Hematopoietic multipotent progenitor cell (in vitro differentiated cells): ENCODE measurements around the gene CADM1. TPM values are rescaled to one million over a fixed set of nuclear protein-coding genes. Genes with fewer than 3 reads are reported as not detected.

Source experiments
- DNase-seq, 3 donors: peaks; one replicate each; pipeline ENCODE4 v3.0.0-alpha.2; 2011 to 2015; ENCODE audit warnings: low read depth in 2 of 3, low spot score in 2 of 3
- total RNA-seq: library from RNA; depleted of rRNA; stranded (reverse); fragments of >200 nt; gene quantifications from one replicate; pipeline ENCODE4 v1.2.3, GENCODE V29; 2012

CADM1 gene
- total RNA-seq, 1 donor, result under 0.01 TPM

DNA sequence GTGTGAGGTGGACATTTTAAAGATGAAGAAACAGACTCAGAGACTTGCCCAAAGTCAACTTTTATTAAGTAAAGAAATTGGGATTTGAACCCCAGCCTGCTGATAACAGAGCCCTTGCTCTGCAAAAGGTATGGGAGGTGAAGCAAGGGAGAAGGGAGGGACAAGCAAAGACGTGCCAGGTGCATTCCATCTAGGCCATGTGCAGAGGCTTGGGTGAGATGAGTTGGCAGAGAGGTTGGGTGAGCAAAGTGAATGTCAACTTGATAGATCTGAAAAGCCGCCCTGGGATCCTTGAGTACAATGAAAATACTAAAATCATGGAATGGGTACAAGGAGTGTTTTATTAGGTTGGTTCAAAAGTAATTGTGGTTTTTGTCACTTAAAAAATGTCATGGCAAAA lies 341.3 kb downstream of the CADM1 start:
- DNase-seq, result no peak

DNA sequence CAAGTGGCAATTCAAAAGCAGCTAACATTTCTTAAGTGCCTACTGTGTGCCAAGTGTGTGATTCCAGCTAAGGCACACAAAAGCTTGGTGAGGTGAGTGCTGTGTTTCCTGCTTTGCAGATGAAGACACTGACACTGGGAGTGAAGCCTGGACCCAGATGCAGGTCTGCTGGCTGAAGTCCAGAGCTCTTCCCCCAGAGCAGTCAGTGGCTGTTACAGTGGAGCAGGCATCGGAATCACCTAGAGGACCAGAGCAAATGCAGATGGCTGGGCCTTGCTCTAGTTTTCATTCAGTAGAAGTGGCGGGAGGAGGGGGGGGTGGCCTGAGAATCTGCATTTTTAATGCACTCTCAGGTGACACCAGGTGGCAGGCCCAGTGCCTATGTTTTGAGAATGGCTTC lies 342.3 kb downstream of the CADM1 start:
- no peak for DNase-seq

DNA sequence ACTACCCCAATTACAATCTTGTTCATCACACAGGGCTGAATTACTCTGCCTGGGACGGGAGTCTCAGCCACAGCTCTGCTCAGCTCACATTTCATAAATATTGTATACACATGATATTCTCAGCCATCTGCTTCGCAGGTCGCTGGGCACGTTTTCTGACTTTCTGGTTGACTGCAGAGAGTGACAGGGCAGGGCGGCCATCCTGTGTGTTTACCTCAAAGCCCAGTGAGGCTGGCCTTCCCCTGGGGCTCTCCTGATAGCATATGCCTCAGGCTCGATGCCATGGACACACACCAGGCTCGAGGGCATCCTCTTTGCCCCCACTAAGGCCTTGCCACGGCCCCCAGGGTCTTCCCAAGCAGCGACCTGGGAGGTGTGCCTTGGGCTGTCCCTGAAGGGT lies 345.0 kb downstream of the CADM1 start:
- DNase-seq, result no peak

DNA sequence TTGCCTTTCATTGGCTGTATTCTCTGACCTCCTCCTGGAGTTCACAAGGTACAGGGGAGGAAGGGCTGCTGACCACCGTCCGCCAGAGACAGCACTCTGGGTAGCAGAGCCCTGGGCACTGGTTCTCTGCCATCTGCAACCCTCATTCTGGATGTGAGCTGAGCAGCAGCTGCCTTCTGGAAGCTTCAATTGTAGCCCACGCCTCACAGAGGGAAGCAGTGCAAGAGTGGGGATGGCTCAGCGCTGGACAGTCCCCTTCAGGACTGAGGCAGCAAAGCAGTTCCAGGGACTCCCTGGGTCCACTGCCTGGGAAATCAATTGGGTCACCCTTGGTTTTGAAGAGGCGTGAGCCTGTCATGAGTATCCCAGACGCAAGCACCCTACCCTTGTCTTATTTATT lies 346.2 kb downstream of the CADM1 start:
- DNase-seq, result no peak

DNA sequence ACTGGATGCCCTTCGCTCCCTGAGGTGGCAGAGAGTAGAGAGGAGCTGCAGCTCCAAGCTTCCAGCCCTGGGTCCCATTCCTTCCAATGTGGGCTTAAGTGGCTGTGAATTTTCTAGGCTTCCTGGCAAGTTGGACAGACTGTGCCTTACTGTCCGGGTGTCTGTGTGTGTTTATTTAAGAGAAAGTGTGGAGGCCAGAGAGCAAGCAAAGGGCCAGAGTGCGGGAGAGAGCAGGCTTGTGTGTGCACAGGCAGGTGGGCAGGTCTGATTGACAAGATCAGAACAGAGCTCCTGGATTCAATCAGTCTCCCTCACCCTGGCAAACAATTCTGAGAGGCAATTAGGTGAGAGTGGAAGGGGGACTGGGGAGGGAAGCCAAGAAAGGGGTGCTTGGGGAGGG lies 347.0 kb downstream of the CADM1 start:
- DNase-seq, result no peak

DNA sequence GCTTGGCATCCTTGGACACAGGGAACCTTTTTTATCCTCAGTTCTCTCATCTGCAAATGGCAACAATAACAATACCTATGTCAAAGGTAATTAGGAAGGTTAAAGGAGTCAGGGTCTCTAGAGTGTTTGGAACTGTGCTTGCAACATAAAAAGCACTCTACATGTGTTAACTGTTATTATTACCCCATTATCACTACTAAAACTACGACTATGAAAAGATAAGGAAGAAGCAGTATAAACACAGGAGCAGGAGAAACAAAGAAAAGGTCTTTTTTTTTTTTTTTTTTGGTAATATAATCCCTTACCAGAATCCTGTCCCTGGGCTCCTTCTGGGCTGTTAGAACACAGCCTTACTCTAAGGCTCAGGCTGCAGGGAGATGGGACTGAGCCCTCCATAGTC lies 348.2 kb downstream of the CADM1 start:
- no peak for DNase-seq

DNA sequence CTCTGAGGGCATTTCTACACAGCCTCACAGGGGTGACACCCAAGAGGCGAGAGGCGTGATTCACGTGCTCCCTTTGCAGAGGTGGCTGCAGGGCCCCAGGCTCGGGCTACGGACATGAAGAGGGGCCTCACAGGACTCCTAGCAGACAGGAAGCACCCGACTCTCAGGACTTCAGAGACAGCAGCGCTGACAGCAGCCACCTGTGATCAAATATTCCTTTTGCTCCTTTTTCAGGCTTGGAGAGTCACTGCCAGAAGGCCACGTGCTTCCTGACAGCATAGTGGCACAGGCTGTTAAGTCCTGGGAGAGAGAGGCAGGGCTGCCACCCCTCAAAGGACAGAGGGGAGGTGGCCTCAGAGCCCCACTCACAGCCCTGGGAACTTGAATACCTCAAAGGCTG lies 348.9 kb downstream of the CADM1 start:
- DNase-seq, result no peak

DNA sequence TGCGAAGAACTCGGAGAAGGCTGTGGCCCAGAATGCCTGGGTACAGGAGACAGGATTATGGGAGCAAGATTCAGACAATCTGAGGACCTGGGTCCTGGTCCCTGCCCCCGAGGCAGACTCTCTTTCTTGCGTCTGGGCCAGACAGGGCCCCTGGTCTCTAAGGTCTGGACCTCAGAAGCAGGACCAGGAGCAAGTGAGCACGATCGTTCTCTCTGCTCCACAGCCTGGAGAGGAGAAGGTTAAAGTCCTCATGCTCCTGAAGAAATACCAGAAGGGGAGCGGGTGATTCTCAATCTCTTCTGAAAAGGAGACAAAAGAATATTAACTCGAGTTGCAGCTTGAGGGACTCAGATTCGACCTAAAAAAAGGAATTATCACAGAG lies 349.9 kb downstream of the CADM1 start:
- DNase-seq, result no peak

DNA sequence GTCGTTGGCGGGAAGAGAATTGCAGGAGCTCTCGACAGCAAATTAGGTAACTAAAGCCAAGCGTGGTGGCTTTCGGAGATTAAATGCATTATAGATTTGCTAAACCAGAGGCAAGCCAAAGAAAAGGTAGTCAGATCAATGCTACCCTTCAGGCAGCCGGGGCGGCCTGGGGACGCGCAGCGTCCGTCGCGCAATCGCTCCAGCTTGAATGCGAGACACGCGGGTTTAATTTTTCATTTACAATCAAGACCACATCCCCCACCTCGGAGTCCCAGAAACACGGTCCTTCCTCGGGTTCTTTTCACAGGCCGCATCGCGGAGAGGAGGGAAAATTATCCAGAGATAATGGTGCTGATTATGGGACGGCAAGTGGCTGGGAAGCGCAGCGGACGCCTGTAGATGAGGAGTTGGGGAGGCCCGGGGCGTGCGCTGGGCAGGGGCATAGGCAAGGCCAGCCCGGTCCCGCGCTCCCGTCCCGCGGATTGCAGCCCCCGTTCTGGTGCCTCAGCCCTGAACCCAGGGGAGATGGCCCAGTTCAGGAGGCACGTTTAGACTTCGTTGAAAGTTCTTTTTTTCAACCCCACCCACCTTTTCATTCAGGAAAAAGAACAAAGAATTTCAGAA lies 350.4 kb downstream of the CADM1 start:
- no peak for DNase-seq

DNA sequence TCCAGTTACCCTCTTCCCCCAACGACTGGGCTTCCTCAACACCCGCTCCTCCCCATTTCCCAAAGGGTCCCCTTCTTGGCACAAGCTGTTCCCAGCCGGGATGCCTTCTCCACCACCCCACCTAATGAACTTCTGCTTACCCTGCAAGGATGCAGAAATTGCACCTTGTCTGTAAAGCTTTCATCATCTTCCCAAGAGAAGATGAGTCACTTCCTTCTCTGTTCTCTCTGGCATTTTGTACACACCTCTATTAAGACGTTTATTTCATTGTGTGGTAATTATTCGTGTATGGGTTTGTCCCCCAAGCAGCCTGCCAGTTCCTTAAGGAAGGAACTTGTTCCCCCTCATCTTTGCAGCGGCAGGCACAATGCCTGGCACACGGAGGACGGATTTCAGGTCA lies 351.1 kb downstream of the CADM1 start:
- DNase-seq, result no peak

DNA sequence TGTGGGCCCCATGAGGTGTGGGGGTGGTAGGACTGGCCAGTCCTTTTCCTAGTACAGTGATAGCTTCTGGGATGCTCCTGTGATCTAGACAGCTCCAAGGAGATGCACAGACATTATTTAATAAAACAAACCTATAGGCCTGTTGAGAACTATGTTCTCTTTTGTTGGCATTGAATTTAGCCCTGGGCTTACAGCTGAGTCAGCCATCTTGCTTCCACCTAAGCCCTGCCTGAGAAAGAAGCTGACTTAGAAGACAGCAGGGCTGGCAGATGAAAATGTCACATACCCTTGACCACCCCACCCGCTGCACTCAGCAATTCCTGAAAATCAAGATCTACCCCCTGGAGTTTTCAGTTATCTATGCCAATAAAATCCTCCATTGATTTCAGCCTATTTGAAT lies 353.2 kb downstream of the CADM1 start:
- no peak for DNase-seq

DNA sequence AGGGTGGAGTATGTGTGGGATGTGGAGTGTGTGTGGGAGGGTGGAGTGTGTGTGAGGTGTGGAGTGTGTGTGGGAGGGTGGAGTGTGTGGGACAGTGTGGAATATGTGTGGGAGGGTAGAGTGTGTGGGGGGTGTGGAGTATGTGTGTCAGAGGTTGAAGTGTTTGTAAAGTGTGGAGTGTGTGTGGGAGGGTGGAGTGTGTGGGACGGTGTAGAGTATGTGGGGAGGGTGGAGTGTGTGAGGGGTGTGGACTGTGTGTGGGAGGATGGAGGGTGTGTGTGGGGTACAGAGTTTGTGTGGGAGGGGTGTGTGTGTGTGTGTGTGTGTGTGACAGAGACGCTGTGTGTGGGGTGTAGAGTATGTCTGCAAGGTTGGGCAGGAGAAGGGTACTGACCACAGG lies 355.5 kb downstream of the CADM1 start:
- no peak for DNase-seq

DNA sequence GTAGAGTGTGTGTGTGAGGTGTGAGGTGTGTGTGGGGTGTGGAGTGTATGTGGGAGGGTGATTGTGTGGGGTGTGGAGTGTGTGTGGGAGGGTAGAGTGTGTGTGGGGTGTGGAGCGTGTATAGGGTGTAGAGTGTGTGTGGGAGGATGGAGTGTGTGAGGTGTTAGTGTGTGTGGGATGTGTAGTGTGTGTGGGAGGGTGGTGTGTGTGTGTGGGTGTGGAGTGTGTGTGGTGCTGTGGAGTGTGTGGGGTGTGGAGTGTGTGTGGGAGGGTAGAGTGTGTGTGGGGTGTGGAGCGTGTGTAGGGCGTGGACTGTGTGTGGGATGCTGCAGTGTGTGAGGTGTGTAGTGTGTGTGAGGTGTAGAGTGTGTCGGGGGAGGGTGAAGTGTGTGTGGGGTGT lies 356.1 kb downstream of the CADM1 start:
- DNase-seq, result no peak

DNA sequence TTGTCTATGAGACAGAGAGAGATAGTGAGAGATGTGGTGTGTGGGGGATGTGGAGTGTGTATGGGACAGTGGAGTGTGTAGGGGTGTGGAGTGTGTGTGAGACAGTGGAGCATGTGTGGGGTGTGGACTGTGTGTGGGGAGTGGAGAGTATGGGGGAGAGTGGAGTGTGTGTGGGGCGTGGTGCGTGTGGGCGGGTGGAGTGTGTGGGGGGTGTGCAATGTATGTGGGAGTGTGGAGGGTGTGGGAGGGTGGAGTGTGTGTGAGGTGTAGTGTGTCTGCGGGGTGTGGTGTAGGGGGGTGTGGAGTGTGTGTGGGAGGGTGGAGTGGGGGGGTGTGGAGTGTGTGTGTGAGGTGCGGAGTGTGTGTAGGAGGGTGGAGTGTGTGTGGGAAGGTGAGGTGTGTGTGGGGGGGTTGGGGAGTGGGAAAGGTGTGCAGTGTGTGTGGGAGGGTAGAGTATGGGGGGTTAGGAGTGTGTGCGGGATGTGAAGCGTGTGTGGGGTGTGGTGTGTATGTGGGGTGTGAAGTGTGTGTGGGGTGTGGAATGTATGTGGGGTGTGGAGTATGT lies 356.9 kb downstream of the CADM1 start:
- no peak for DNase-seq

DNA sequence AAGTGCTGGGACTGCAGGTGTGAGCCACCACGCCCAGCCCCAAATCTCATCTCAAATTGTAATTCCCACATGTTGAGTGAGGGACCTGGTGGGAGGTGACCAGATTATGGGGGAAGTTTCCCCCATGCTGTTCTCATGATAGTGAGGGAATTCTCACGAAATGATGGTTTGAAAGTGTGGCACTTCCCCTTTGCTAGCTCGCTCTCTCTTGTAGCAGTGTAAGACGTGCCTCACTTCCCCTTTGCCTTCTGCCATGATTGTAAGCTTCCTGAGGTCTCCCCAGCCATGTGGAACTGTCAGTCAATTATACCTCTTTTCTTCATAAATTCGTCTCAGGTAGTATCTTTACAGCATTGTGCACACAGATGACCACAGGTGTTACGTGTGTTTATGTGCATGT lies 357.8 kb downstream of the CADM1 start:
- DNase-seq, result no peak

DNA sequence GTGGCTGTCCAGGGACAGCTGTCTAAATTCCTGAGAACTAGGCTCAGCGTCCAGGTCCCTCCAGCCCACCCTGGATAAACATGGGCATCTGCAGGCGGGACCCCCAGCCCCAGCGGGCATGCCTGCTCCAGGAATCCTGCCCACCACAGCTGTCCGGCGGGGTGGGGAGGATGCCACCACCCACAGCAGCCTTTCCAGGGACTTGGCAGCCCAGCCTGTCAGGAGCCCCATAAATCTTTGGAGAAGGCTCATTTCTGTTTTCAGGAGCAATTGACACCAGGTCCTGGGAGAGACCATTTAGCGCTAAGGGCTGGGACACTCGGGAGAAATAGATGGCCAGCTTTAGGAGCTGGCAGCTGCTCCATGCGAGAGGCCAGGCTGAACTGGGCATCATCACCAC lies 358.9 kb downstream of the CADM1 start:
- no peak for DNase-seq

DNA sequence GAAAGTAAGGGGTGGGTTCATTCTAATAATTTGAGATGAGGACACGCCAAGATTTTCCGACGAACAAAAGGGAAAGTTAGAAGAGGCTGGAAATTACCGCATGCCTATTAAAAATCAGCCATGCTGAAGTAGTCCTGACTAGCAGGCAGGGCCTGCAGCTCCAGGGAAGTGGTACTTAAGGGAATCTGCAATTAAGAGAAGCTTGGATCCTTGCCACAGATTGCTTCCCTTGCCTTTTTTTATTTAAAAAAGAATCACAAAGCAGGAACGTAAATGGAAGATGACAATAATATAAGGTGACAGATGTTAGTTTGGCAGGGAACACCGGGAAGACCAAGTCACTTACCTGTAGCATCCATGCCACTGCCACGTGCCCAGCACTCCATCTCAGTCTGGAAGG lies 359.3 kb downstream of the CADM1 start:
- DNase-seq, result no peak

DNA sequence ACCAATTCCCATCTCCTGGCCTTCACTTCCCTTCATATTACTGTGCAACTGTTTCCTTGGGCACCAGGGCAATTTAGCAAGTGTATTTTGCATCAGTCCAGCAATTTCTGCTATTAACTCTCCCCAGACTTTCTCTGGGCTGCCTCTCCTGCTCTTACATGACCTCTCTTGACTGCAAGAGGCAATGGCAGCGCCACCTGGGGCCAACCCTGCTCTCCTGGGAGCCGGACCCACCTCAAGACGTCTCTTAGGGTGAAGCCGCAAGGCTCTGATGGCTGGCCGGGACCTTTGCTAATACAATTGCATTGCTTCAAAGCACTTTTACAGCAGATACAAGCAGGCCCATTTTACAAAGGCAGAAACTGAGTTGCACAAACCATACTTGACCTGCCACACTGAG lies 360.2 kb downstream of the CADM1 start:
- no peak for DNase-seq

DNA sequence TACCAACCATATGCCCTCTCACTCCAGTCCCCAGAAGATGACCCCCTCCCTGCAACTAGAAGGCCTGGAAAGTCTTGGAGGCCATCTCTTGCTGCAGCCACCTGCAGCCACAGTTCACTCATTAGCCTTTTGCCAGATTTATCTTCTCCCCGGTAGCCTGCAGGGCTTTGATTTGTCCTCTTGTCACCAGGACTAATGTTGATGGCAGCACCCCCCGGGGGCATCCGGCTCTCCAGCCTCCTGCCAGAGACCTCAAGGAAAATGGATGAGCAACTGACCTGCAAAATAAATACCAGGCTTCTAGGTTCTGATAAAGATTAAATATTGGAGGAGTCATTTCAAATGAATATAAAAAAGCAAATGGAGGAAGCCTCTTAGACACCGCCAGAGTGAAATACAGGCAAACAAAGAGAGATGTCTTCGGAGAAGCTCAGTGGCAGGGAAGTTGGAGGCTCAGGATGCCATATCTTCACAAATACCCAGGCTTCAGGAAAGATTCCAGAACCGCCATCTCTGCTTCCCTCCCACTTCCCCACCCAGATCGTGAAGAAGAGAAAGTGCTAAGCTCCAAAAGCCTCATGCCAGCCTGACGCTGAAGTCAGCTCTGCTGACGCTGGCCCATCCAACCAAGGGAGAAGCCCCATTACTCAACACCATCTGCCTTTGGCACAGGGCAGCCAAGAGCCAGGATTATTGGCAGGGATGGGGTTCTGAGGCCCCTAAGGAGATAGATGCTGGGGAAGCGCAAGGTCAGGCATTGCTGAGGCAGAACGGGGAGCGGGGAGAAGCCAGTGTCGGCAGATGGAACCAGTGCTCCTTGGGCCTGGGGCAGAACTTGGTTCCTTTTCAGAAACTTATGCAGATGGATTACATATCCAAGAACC lies 362.7 kb downstream of the CADM1 start:
- DNase-seq, result no peak

DNA sequence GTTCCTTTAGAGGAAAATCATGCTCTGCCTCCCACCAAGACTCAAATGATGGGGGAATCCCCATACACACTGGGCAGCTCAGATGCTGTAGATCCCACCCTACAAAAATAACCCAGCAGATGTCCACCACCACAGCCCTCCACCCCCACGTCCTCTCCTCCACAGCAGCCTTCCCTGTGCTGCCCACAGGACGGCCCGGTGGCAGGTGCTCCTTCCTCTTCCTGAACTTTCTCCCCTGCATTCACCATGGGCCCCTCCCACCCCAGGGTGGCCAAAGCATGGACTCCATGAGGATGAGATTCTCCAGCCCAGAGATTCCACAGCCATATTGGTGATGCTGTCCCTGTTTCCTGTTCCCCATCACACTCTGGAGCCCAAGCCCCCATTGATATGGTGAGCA lies 368.3 kb downstream of the CADM1 start:
- no peak for DNase-seq

DNA sequence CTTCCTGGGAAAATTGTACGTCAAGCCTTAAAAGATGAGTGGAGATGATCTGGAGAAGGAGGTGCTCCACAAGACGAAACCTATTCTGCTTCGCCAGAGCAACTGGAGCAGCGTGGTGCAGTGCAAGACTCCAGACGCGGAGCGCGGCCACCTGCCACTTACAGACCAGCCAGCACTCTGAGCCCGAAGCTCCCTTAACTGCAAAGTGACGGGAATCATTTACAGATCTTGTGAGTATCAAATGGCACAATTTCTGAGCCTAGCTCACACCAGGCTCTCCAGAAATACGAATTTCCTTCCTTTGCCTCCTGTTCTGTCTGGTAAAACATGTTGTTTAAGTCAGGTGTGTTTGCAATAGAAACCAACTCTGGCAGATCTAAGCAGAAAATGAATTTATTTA lies 369.3 kb downstream of the CADM1 start:
- no peak for DNase-seq

DNA sequence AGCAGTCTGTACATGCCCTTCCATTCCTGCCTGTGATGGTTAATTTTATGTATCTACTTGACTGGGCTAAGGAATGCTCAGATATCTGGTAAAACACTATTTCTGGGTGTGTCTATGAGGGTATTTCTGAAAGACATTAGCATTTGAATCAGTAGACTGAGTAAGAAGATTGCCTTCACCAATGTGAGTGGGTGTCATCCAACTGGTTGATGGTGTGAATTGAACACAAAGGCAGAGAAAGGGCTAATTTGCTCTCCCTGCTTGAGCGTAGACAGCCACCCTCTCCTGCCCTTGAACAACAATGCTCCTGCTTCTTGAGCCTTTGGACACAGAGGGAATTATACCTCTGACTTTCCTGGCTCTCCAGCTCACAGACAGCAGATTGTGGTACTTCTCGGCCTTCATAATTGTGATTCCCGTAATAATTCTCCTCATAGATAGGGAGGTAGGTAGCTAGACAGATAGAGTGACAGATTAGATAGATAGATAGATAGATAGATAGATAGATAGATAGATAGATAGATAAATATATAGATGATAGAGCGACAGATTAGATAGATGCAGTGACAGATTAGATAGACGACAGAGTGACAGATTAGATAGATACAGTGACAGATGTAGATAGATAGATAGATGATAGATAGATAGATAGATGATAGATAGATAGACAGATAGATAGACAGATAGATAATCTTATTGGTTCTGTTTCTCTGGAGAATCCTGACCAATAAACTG lies 370.6 kb downstream of the CADM1 start:
- no peak for DNase-seq
